ENCODE results near the gene GPC5. TPM values are rescaled to one million over a fixed set of nuclear protein-coding genes. Genes with fewer than 3 reads are reported as not detected.

Gene GPC5
- total RNA-seq, 1 experiment from 2014 or later, result 0.26 TPM

DNA sequence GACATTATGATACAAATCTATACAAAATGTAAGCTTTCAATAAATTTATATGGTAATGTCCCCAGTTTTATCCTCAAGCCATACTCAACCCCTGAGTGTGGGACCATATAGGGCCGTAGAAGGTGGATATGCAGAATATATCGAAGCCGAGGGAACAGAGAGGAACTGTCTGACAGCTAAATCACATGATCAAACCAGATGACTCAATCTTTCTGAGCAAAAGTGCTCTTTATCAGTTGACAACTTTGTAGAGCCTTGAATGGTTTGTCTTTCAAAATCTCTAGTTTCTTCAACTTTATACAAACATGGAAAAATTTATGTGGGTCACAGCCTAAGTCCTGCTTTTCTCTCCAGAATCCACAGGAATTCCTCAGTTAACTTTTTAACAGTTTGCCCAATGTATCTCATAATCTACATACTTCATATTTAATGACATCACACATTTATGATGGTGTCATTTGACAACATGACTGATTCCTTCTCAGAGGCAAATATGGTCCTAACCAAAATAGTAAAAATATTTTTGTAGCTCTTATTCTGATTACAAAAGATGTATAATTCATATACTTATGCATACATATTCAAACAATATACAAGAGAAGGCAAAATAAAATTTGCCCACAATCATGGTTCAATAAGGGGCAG is 1155.2 kb downstream of the GPC5 start:
- CTCF ChIA-PET, result no interaction called here
- Histone ChIP-seq H3K4me3 (ENCODE audit: low read depth in 2 of 2, low read length in 2 of 2) (no peak overlapping the region), H3K36me3 (ENCODE audit: control insufficient read depth, insufficient read depth, low read length) (no peaks in the 10 kb centered on the region), H3K27ac (ENCODE audit: low read length) (no peak overlapping the region), H3K4me1 (ENCODE audit: control insufficient read depth, insufficient read depth, low read length) (no peaks in the 10 kb centered on the region), H3K9me3 (ENCODE audit: control insufficient read depth, insufficient read depth, low read depth, low read length) (no peaks in the 10 kb centered on the region), H3K27me3 (ENCODE audit: control insufficient read depth, insufficient read depth, low read length) (no peaks in the 10 kb centered on the region)
- no TSS peak for BruUV-seq (replicated peaks)
- DNase-seq (ENCODE audit: low read depth, low spot score) (no peak), ATAC-seq (no peak)
- intact Hi-C loops (cut with micrococcal nuclease; ENCODE audit: unreplicated experiment) (no loop called here), in situ Hi-C loops (cut with HindIII; ENCODE audit: low pct_unique_long_range_greater_than_20kb, low sequenced_read_pairs) (no loop called here)
- POLR2A ChIA-PET, result no interaction called here
- TF ChIP-seq SIN3A (IDR thresholded peaks at IDR 0.05; ENCODE audit: borderline replicate concordance, insufficient read depth, low read depth, low read length) (no peak), TCF7L2 (IDR thresholded peaks at IDR 0.05; ENCODE audit: low read depth, low read length) (no peak), REST (IDR thresholded peaks at IDR 0.05; ENCODE audit: insufficient read depth in 1 of 2, low read depth in 2 of 2, low read length in 1 of 2) (no peak), POLR2AphosphoS5 (IDR thresholded peaks at IDR 0.05; ENCODE audit: low read depth, low read length) (no peak)
- TF ChIP-seq, protein P1, sequence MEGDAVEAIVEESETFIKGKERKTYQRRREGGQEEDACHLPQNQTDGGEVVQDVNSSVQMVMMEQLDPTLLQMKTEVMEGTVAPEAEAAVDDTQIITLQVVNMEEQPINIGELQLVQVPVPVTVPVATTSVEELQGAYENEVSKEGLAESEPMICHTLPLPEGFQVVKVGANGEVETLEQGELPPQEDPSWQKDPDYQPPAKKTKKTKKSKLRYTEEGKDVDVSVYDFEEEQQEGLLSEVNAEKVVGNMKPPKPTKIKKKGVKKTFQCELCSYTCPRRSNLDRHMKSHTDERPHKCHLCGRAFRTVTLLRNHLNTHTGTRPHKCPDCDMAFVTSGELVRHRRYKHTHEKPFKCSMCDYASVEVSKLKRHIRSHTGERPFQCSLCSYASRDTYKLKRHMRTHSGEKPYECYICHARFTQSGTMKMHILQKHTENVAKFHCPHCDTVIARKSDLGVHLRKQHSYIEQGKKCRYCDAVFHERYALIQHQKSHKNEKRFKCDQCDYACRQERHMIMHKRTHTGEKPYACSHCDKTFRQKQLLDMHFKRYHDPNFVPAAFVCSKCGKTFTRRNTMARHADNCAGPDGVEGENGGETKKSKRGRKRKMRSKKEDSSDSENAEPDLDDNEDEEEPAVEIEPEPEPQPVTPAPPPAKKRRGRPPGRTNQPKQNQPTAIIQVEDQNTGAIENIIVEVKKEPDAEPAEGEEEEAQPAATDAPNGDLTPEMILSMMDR (IDR thresholded peaks at IDR 0.05), result no peak

DNA sequence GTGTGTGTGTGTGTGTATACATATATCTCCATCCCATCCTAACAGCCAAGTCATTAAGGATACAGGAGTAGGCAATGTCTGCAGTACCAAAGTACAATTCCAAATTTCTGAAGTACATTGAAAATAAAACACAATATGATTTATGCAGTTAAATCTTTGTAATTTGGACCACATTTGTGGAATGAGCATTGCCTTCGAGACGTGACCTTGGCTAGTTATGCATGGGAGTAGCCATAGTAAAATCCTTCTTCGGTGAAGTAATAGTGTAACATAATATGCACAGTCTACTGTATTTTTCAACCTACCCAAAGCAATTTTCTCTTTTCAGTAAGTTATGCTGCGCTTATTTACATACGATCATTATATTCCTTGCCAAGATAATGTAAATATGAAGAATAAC is 1162.5 kb downstream of the GPC5 start:
- Histone ChIP-seq H3K27ac (ENCODE audit: low read length) (no peak overlapping the region), H3K36me3 (ENCODE audit: control insufficient read depth, insufficient read depth, low read length) (no peaks in the 10 kb centered on the region), H3K27me3 (ENCODE audit: control insufficient read depth, insufficient read depth, low read length) (no peaks in the 10 kb centered on the region), H3K4me3 (ENCODE audit: low read depth in 2 of 2, low read length in 2 of 2) (no peak overlapping the region), H3K9me3 (ENCODE audit: control insufficient read depth, insufficient read depth, low read depth, low read length) (no peaks in the 10 kb centered on the region), H3K4me1 (ENCODE audit: control insufficient read depth, insufficient read depth, low read length) (no peaks in the 10 kb centered on the region)
- ATAC-seq, result no peak
- in situ Hi-C loops (cut with HindIII; ENCODE audit: low pct_unique_long_range_greater_than_20kb, low sequenced_read_pairs) (no loop called here), intact Hi-C loops (cut with micrococcal nuclease; ENCODE audit: unreplicated experiment) (no loop called here)
- no TSS peak for BruUV-seq (replicated peaks)
- no peak for DNase-seq (ENCODE audit: low read depth, low spot score)
- TF ChIP-seq TCF7L2 (IDR thresholded peaks at IDR 0.05; ENCODE audit: low read depth, low read length) (no peak), REST (IDR thresholded peaks at IDR 0.05; ENCODE audit: insufficient read depth in 1 of 2, low read depth in 2 of 2, low read length in 1 of 2) (no peak), SIN3A (IDR thresholded peaks at IDR 0.05; ENCODE audit: borderline replicate concordance, insufficient read depth, low read depth, low read length) (no peak), POLR2AphosphoS5 (IDR thresholded peaks at IDR 0.05; ENCODE audit: low read depth, low read length) (no peak)
- TF ChIP-seq, protein P1 (IDR thresholded peaks at IDR 0.05), result no peak
- ChIA-PET POLR2A (no interaction called here), CTCF (no interaction called here)
